ENCODE measurements around the gene DDX10. TPM values are rescaled to one million over a fixed set of nuclear protein-coding genes. Genes with fewer than 3 reads are reported as not detected.

Gene DDX10
- total RNA-seq, 1 experiment from 2014 or later: 72.2 TPM

DNA sequence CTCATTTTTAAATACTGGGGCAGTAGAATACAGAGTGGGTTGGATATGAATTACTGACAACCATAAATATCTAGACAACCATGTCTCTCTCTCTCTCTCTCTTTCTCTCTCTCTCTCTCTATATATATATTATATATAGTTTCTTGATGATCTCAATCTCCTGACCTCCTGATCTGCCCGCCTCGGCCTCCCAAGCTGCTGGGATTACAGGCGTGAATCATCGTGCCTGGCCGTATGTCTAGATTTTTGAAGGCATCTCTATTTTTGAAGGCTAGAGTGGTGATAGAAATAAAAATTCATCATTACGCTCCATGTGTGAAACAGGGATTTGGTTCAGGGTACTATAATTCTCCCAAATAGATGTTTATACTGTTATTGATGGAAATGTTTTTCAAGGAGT is 84.1 kb downstream of the DDX10 start:
- ChIA-PET CTCF (no interaction called here), POLR2A (ENCODE audit: low non-redundant PET) (no interaction called here)
- H3K4me1 ChIP-seq (ENCODE audit: insufficient read depth, low read length, poor library complexity, severe bottlenecking): peaks cover 15% of the 10 kb centered on the region
- H3K36me3 ChIP-seq (ENCODE audit: insufficient read depth, low read length, poor library complexity, severe bottlenecking): no peaks in the 10 kb centered on the region
- DNase-seq (ENCODE audit: low spot score): no peak
- intact Hi-C loops (cut with micrococcal nuclease; ENCODE audit: unreplicated experiment): no loop called here
- H3K9me3 ChIP-seq (ENCODE audit: low read depth, low read length, poor library complexity, severe bottlenecking): no peaks in the 10 kb centered on the region
- no peaks in the 10 kb centered on the region for H3K27me3 ChIP-seq (replicated peaks; ENCODE audit: insufficient read depth, low read depth, low read length, poor library complexity)
- no TSS peak for BruUV-seq (replicated peaks)
- H3K4me3 ChIP-seq (ENCODE audit: low read depth, low read length, poor library complexity, severe bottlenecking): no peak overlapping the region
- no peak overlapping the region for H3K27ac ChIP-seq (ENCODE audit: low read depth, low read length, poor library complexity, severe bottlenecking)
- TF ChIP-seq, protein P1, sequence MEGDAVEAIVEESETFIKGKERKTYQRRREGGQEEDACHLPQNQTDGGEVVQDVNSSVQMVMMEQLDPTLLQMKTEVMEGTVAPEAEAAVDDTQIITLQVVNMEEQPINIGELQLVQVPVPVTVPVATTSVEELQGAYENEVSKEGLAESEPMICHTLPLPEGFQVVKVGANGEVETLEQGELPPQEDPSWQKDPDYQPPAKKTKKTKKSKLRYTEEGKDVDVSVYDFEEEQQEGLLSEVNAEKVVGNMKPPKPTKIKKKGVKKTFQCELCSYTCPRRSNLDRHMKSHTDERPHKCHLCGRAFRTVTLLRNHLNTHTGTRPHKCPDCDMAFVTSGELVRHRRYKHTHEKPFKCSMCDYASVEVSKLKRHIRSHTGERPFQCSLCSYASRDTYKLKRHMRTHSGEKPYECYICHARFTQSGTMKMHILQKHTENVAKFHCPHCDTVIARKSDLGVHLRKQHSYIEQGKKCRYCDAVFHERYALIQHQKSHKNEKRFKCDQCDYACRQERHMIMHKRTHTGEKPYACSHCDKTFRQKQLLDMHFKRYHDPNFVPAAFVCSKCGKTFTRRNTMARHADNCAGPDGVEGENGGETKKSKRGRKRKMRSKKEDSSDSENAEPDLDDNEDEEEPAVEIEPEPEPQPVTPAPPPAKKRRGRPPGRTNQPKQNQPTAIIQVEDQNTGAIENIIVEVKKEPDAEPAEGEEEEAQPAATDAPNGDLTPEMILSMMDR (conservative IDR thresholded peaks at IDR 0.05; ENCODE audit: low read depth, low read length): no peak
- no peak for TF ChIP-seq EZH2 (IDR thresholded peaks at IDR 0.05; ENCODE audit: borderline replicate concordance, low read depth, low read length, poor library complexity, severe bottlenecking)

DNA sequence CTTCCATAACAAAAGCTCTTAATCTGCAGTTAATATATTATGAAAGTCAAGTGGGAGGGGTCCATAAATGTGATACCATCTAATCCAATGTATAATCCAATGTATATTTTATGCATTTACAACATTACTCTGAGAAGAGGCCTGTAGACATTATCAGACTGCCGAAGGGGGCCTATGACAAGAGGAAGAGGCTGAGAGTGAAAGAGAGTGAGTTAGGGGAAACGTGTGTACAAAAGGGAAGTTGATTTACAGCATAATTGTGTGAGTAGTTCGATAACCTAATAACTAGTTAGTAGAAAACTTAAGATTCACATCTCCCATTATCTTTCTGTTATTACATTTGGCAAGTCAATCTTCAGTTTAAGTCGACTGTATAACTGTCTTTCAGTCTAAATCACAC is 86.6 kb downstream of the DDX10 start:
- POLR2A ChIA-PET (ENCODE audit: low non-redundant PET): interaction anchor here (0.6 kb wide), 2 partner anchors 58 to 370 kb away, joined by 3 read pairs; no protein-coding TSS in a partner anchor
- Histone ChIP-seq H3K4me3 (ENCODE audit: low read depth, low read length, poor library complexity, severe bottlenecking) (no peak overlapping the region), H3K27me3 (replicated peaks; ENCODE audit: insufficient read depth, low read depth, low read length, poor library complexity) (no peaks in the 10 kb centered on the region), H3K9me3 (ENCODE audit: low read depth, low read length, poor library complexity, severe bottlenecking) (no peaks in the 10 kb centered on the region), H3K36me3 (ENCODE audit: insufficient read depth, low read length, poor library complexity, severe bottlenecking) (no peaks in the 10 kb centered on the region), H3K27ac (ENCODE audit: low read depth, low read length, poor library complexity, severe bottlenecking) (no peak overlapping the region), H3K4me1 (ENCODE audit: insufficient read depth, low read length, poor library complexity, severe bottlenecking) (peaks cover 39% of the 10 kb centered on the region)
- intact Hi-C loops (cut with micrococcal nuclease; ENCODE audit: unreplicated experiment): no loop called here
- BruUV-seq (replicated peaks): no TSS peak
- TF ChIP-seq EZH2 (IDR thresholded peaks at IDR 0.05; ENCODE audit: borderline replicate concordance, low read depth, low read length, poor library complexity, severe bottlenecking): no peak
- TF ChIP-seq, protein P1 (conservative IDR thresholded peaks at IDR 0.05; ENCODE audit: low read depth, low read length): no peak
- CTCF ChIA-PET: interaction anchor here (0.6 kb wide), 1 partner anchor 13 kb away, joined by 4 read pairs; no protein-coding TSS in a partner anchor
- no peak for DNase-seq (ENCODE audit: low spot score)

DNA sequence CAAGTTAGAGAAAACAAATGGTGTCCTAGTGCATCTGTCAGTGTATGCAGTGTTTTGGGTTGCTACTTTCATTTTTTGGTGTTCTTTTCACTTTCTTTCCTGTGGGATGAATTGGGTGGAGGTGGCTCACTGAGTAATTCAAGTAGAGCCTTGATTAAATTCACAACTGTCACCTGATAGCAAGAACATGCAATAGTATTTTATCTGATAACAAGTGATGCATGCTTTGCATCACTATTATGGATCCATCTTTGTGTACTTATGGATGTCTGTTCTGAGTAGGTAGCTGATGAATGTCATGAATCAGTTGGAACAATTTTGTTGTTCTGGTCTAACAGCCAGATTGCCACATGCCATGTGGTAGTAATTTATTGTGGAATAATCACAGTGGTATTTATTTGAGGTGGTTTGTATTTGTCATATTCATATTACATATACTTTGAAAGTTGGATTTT is 87.5 kb downstream of the DDX10 start:
- no TSS peak for BruUV-seq (replicated peaks)
- POLR2A ChIA-PET (ENCODE audit: low non-redundant PET): no interaction called here
- no peak for DNase-seq (ENCODE audit: low spot score)
- Histone ChIP-seq H3K36me3 (ENCODE audit: insufficient read depth, low read length, poor library complexity, severe bottlenecking) (no peaks in the 10 kb centered on the region), H3K9me3 (ENCODE audit: low read depth, low read length, poor library complexity, severe bottlenecking) (no peaks in the 10 kb centered on the region), H3K27ac (ENCODE audit: low read depth, low read length, poor library complexity, severe bottlenecking) (no peak overlapping the region), H3K27me3 (replicated peaks; ENCODE audit: insufficient read depth, low read depth, low read length, poor library complexity) (no peaks in the 10 kb centered on the region), H3K4me1 (ENCODE audit: insufficient read depth, low read length, poor library complexity, severe bottlenecking) (peaks cover 48% of the 10 kb centered on the region), H3K4me3 (ENCODE audit: low read depth, low read length, poor library complexity, severe bottlenecking) (no peak overlapping the region)
- TF ChIP-seq, protein P1 (conservative IDR thresholded peaks at IDR 0.05; ENCODE audit: low read depth, low read length): no peak
- TF ChIP-seq EZH2 (IDR thresholded peaks at IDR 0.05; ENCODE audit: borderline replicate concordance, low read depth, low read length, poor library complexity, severe bottlenecking): no peak
- CTCF ChIA-PET: interaction anchor here (0.6 kb wide), 1 partner anchor 14 kb away, joined by 4 read pairs; no protein-coding TSS in a partner anchor
- intact Hi-C loops (cut with micrococcal nuclease; ENCODE audit: unreplicated experiment): no loop called here

All from A673 (cell line).